Stromal cell of bone marrow (primary cell): ENCODE results near the gene THSD7B.
"Not testable (repeated sequence)": the region's sequence is repeated elsewhere in the genome, so short reads cannot be mapped to it uniquely, and the experiment has no call there.

Experiments
- DNase-seq: peaks from one replicate; pipeline ENCODE4 v3.0.0-alpha.2; 2012; ENCODE audit warnings: low read depth

Gene THSD7B

DNA sequence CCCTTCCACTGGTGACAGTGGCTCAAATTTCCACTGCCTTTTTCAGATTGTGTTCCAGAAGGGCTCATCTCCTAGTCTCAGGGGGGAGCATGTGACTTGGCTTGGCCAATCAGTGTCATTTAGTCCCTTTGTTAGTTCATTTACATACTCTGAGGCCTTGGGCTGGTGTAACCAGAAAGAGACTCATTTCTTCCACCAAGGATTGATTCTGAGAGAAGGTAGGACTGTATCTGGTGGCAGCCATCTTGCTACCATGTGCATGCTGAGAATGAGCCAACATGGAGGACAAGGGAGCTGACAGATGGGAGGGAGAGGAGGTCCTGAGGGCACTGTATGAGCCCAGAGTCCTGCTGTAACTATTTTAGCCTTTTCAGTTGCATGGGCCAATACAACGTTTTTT lies 191.7 kb downstream of the THSD7B start:
- DNase-seq, result no peak

DNA sequence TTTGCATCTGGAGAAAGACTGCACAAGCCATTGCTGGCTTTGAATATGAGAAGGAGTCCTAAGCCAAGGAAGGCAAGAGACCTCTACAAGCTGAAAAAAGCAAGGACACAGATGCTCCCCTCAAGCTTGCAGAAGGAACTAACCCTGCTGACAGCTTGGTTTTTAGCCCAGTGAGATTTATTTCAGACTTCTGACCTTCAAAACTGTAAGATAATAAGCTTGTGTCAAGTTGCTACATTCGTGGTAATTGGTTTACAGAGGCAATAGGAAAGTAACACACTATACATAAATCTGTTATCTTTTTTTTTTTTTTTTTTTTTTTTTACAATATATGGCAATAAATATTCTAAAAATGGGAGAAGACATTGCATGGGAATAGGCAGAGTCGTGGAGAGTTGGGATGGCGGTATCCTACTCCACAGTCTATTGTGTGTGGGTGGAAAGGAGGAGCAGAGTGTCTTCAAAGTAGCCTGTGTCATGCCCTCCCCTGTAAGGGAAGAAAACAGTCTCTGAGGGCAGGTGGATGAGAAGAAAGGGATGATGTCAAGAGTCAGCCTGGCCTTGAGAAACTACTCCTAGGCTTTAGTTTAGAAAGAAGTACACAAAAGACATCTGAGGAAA lies 196.9 kb downstream of the THSD7B start:
- no peak for DNase-seq

DNA sequence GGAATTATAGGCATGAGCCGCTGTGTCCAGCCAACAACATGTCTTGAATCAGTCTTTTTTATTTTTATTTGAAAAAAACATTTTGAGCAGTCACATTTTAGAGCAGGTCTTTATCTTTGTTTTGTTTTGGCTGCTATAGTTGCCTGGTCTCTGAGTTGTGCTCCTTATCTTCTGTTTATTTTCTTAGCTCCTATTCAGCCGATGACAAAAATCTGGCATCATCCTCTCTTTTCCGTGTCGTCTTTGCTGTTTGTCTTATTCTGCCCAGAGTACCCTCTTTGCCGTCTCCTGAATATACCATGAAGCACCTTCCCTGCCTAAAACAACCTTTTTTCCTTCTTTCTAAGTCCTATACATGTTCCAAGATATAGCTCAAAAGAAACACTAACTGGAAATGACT lies 201.1 kb downstream of the THSD7B start:
- DNase-seq, result no peak

DNA sequence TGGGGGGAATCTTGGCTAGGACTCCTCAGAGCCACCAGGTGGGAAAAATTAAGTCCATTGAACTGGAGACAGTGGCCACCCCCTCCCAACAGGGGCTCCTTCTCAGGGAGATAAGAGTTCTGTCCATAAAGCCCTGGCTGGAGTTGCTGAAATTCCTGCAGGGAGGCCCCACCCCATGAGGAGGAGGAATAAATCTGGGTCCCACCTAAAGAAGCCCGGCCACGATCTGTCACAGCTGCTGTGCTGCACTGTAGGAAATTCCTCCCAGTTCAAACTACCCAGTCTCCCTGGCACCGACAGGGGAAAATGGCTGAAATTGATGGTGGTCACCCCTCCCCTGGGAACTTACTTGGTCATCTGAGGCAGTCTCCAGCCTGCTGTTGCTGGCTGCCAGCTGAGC lies 215.0 kb downstream of the THSD7B start:
- no peak for DNase-seq

DNA sequence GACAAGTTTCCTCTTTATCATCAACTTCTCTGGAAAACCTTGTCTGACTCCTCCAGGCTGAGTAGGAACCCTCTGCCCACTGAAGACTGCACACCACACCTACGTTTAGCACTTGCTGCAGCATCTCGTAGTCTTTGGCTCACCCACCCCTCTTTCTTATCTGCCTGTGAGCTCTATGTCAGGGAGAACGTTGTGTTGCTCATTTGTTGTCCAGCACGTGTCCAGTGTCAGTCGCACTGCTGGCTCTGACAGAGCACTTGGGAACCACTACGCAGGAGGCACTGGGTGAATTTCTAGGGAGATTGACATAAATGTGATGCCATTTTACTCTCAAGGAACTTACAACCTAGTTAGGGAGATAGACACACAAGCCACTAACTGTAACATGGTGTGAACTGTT lies 216.3 kb downstream of the THSD7B start:
- DNase-seq, result not testable (repeated sequence)

DNA sequence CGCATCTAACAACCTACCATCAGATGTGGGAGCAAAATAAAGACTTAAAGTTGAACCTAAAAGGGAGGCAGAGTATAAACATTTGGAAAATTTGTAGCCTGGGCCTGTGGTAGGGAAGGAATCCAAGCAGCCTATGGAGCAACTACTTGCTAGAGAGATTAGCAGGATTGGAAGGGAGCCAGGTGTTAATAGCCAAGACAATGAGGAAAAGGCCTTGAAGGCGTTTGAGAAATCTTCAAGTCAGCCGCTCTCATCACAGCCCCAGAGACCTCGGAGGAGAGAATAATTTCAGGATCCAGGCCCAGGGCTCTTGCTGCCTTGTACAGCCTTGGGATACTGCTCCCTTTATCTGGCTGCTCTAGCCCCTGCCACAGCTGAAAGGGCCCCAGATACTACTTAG lies 219.7 kb downstream of the THSD7B start:
- DNase-seq, result peak; percentile 6

DNA sequence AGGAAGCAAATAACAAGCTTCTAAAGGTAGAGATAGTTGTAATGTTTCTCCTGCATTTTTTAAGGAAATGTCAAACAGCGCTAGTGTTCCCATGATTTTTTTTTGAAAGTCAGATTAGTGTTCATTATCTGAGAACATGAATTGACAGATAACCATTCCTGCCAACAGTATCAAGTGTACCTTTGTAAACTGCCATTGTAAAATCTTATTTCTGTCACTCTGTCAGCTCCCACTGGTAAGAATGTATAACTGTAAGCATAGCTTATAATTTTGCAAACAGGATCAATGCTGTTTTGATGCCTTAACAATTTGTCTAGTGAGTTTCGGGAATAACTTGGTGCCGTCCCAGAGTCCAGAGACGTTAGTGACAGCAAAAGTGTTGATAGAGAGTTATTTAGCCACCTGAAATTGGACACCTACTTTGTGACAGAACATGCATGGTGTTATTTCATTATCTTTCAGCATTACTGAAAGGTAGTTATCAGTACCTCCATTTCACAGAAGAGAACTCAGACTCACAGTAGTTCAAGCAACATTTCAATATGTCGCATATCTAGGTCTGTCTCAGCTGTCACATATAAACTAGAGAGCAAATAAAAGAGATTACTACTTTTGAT lies 221.4 kb downstream of the THSD7B start:
- DNase-seq, result no peak

DNA sequence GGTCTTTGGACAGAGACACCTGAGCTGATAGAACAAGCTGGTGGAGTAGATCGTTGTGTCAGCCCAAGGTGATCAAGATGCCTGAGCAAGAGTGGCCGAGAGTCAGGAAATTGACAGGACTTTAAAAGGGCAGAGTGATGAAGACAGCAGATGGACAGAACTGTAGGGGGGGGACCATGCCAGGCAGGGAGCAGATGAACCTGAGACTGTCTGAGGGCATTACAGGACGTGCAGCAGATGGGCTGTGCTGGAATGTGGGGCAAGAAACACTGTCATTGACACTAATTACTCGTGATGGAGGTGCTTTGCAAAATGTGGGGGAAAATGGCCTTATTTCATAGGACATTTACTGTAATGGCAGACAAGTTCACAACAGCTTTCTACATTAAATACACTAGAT lies 225.0 kb downstream of the THSD7B start:
- DNase-seq, result no peak

DNA sequence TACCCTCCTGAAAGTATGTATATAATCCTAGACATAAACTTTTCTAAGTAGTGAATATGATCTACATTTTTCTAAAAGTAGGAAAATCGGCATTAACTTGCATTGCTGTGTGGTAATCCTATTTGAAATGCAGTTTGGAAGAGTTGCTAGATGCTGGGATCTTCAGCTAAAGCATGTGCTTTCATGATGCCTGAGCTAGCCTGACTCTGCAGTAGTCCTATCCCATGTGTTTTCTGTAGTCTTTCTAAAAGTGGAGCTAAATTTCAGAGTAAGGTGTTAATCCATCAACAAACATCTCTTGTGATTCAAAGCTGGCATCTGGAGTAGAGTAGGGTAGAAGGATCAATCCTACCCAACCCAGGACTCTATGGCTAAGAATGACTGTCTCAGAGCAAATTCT lies 229.4 kb downstream of the THSD7B start:
- DNase-seq, result no peak

DNA sequence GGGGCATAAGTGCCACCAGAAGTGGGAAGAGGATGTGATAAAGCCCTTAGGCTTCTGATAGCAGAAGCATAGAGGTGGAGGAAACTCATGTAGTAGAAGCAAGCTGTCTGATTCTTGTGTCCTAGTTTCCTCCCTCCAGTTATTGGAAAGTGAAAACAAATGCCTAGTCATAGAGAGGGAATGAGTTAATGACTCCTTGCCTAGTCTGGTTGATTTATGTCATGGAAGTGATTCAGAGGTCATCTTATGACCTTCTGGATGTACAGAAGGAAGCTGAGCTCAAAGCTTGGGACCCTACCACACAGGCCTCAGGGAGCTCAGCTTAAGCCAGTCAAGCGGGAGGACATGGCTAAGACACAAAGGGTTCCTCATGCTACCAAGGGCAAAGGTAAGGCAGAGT lies 232.2 kb downstream of the THSD7B start:
- DNase-seq, result peak; percentile 5

DNA sequence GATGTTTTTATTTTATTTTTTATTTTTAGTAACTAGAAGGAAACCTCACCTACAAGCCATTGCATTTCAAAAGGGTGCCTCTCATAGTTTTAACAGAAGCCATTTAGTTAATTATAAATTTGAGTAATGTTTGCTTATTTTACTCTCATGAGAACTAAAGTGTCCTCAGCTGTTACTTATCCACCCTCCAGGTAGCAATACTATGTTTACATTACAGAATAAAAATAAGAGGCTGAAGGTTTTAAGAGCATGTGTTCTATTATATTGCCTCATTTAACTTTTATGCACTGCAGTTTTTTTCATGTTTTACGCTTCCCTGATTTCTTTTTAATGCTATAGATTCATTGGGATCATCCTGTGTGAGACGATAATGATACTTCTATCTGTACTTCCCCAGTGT lies 235.5 kb downstream of the THSD7B start:
- no peak for DNase-seq

DNA sequence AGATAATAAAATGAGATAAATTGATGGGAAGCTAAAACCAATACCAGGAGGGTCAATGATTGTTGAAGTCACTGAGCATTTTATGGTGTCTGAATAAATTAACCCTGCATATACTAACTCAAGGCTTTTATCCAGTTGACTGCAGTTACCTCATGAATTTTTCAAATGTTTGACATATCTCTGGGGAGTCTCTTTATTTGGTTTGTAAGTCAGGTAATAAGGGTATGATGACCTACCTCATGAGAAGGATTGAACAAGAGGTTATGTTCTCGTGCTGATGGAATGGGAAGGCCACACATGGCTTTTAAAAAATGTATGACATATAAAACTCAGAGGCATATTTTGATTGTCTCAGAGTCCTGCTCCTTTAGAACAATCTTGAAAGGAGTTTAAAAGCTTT lies 237.6 kb downstream of the THSD7B start:
- no peak for DNase-seq

DNA sequence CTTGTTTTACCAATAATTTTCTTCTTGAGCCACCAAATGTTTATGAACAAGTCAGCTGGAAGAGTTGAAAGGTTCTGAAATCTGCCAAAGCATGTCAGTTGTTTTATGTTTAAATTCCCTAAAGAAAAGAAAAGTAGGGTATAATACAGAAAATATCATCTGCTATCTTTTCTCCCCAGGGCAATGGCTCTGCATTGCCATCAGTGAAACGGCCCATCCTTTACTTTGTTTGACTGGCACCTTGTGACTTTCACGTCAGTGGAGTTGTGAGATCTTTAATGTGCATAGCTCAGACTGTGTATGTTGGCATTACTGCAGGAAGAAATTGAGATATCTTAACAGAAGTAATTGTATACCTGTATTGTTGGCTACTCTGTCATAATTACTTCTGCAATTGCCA lies 239.9 kb downstream of the THSD7B start:
- DNase-seq, result no peak

DNA sequence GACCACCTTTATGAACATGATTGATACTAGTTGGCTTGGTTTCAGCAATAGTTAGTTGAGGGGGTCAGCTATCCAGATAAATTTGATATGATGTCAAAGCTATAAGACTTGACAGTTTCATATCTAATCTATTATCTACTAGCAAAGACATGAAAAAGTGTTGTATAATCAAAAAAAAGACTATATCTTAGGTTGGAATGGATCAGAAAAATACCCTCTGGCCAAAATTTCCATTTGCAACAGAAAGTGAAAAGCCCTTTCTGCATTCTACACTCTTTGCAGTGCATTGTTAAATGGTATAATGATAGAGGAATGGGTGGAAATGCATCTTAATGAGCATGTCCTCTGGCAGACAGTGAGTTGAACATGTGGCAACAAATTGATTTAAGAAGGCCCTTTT lies 242.6 kb downstream of the THSD7B start:
- DNase-seq, result no peak

DNA sequence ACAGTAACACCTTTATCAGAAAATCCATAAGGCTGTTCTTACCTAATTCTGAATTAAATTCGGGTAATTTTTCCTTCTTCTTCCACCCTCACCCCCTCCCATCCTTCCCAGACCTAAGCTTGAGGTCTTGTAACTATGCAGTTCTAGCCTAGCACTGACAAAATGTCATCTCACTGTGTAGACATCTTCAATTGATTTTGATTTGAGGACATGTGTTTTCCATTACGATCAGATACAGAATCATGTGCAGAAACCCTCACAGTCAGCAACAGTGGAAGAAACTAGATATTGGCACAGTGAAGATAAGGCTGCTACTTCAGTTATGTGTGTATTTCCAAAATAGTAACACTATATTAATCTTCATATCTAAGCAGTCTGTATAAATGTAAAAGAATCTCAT lies 244.6 kb downstream of the THSD7B start:
- DNase-seq, result no peak

DNA sequence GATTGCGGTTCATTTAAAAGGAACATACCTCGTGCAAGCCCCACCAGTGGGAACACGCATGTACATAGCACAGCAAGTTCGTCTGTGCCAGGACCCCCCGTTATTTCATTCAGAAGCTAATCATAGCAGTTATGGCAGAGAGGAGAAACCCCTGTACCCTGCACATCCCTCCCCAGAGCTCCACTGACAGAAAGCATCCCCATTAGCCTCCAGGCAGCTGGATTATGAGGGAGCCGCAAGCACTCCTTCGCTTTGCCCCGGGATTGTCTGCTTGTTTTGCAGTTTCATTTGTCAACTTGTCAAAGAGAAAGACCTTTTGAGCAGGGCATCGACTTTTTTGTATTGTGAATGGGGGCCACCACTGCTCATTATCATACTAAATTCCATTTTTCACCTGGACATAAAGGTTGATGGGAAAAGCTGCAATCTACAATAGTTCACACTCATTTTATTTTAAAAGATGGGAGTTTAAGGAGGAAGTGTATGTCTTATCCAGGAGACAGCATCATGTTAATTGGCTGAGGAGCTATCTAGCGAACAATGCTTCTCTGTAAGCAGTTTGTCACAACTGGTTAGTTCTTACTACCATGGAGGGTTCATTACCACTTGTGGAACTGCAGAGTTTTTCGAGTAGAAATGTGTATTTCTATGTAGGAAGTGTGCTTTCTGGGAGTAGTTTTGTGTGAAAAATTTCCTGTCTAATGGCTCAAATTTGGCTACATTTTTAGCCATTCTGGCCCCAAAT lies 255.3 kb downstream of the THSD7B start:
- DNase-seq, result no peak

DNA sequence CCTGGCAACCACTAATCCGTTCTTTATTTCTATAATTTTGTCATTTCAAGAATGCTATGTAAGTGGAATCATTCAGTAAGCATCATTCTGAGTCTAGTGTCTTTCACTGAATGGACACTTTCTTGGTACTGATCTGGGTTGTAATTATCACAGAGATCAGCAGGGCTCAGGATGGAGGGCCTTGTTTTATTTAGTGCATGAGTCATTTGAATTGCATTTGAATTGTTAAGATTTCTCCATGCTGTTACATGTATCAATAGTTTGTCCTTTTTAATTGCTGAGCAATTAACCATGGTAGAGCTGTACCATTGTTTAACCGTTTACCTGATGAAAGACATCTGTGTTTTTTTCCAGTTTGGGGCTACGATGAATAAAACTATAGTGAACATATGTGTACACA lies 256.4 kb downstream of the THSD7B start:
- DNase-seq, result no peak

DNA sequence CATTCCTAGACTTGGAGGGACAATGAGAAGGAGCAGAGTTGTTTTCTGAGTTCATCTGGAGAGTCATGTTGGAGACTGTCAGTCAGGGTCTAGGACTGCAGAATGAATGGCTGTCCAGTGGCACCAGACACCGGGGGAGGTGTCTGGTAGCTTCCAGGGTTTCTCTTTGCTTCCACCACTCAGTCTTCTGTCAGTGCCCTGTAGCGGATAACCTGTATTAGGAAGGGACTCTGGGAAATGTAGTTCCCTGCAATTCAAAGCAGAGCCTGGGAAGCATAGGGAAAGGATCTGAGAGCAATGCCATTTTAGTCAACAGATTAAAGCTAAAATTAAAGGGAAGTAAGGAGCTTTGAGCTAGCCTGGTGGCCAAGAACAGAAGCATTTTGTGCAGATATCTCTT lies 257.9 kb downstream of the THSD7B start:
- DNase-seq, result no peak

DNA sequence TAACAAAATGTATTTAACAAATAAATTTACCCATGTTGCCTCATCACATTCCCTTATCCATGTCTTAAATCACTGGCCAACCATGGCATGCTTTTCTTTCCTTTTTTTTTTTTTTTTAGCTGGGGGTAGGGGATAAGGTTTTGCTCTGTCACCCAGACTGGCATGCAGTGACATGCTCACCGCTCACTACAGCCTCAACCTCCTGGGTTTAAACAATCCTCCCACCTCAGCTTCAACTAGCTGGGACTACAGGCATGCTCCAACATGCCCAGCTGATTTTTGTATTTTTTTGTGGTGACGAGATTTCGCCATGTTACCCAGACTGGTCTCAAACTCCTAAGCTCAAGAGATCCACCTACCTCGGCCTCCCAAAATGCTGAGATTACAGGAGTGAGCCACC lies 266.4 kb downstream of the THSD7B start:
- DNase-seq, result no peak

DNA sequence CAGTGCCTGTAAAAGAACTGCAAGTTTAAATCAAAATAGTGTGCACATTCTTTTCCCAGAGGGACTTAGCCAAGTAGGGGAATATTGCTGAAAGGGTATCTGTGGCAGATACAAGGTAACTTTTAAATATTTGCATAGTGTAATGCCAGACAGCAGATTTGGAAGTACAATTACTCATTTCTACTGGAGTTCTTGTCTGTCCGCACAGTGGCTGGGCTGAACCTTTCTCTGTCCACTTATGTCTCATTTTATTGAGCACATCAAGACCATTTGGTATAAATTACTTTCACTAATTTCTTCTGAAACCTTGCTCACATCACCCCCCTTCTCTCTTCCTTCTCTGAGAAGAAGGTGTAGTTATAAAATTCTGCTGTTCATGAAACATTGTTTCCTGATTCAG lies 271.3 kb downstream of the THSD7B start:
- DNase-seq, result no peak

DNA sequence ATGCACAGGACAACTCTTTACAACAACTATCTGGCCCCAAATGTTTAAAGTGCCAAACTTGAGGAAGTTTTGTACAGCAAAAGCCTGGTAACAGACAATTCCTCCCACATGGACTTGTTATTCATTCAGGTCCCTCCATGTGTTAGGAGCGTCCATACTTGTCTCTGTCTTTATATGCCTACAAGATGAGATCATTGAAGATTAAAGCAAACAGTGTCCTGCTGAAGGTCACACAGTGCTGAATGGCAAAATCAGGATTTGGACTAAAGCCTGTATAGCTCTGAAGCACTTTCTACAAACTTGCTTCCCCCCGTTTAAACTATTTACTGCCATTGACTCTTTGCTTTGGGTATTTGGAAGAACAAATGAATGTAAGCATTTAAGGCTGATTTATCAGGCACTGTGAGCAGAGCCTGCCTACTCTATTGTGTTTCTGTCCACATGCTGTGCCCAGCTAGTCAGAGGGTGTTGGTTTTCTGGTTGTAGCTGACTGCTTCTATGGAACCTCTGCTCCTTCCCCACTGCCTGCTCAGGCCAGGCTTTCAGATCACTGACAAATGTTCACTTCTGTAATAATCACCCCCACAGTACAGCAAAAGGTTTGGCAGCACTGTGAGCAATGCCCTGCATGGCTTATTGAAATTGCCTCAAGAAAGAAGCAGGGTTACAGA lies 274.3 kb downstream of the THSD7B start:
- no peak for DNase-seq

DNA sequence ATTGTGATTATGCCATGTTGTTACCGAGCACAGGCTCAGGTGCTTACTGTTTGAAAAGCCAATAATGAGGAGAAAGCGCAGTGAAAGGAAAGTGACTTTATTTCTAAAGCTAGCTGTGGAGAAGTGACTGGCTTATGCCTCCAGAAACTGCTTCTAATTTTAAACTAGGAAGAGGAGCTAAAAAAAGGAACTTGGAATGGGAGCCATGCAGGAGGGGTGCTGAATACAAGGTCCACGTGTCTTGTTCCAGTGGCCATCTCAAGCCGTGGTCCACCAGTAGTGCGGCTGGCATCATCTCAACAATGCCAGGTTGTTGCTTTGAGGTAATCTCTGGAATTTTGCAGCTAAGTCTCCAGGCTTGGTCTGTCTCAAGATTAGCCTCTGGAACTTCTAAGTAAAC lies 282.0 kb downstream of the THSD7B start:
- no peak for DNase-seq

DNA sequence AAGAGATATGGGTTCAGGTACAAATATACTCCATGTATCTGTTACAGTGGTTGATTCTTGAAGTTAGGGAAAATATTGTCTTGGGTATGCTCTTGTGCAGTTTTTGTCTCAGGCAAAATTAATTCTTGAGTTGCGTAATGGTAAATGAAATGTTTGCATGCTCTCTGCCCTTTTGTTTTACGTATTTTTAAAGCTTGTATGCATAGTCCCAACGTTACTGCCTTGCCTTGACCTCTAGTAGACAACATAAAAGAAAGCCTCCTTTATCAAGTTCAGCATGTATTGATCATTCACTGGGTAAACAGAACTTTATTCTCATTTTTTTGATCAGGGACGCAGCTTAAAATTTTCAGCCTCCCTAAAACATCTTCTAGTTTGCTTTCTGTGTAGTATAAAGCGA lies 283.1 kb downstream of the THSD7B start:
- no peak for DNase-seq
